GM23338 (cell line): ENCODE data around the gene WWP2. TPM values are rescaled to one million over a fixed set of nuclear protein-coding genes. Genes with fewer than 3 reads are reported as not detected.
"Not testable (repeated sequence)": the region's sequence is repeated elsewhere in the genome, so short reads cannot be mapped to it uniquely, and the experiment has no call there.

Experiments
- ATAC-seq: fragments of 200-7000 bp; cut with Tn5 transposase; 3 replicates; pipeline ENCODE4 v1.9.1; 2020
- DNase-seq: peaks from one replicate; pipeline ENCODE4 v3.0.0-alpha.2; 2015; ENCODE audit warnings: low spot score
- H2AFZ ChIP-seq: fragments of 200-600 bp; sonication (generic); 2 replicates; pipeline ENCODE4 v1.8.0; 2016; ENCODE audit warnings: antibody characterized with exemption, mild to moderate bottlenecking, moderate library complexity
- H3F3A ChIP-seq: fragments of 200-600 bp; sonication (generic); replicated peaks from 2 replicates; pipeline ENCODE4 v1.8.0; 2017; ENCODE audit warnings: antibody characterized with exemption, mixed run types, low read depth
- H3K27ac ChIP-seq: fragments of 200-600 bp; sonication (generic); 2 replicates; pipeline ENCODE4 v1.6.1; 2016; ENCODE audit warnings: low read depth
- H3K27me3 ChIP-seq: fragments of 200-600 bp; sonication (generic); 2 replicates; pipeline ENCODE4 v1.8.0; 2016; ENCODE audit warnings: mild to moderate bottlenecking, mixed run types, moderate library complexity; ENCODE audit not compliant: insufficient read depth
- H3K36me3 ChIP-seq: fragments of 200-600 bp; sonication (generic); 2 replicates; pipeline ENCODE4 v1.8.0; 2016; ENCODE audit warnings: mild to moderate bottlenecking; ENCODE audit not compliant: insufficient read depth
- H3K4me1 ChIP-seq: fragments of 200-600 bp; sonication (generic); 2 replicates; pipeline ENCODE4 v1.8.0; 2016; ENCODE audit warnings: mild to moderate bottlenecking, moderate library complexity; ENCODE audit not compliant: insufficient read depth
- H3K4me2 ChIP-seq: fragments of 200-600 bp; sonication (generic); 2 replicates; pipeline ENCODE4 v1.7.1; 2017; ENCODE audit warnings: mixed run types
- H3K4me3 ChIP-seq: fragments of 200-600 bp; sonication (generic); 2 replicates; pipeline ENCODE4 v1.6.1; 2016; ENCODE audit warnings: mixed run types
- H3K79me2 ChIP-seq: fragments of 200-600 bp; sonication (generic); replicated peaks from 2 replicates; pipeline ENCODE4 v1.8.0; 2017; ENCODE audit warnings: mild to moderate bottlenecking; ENCODE audit not compliant: insufficient read depth
- H3K9me2 ChIP-seq: fragments of 200-600 bp; sonication (generic); 2 replicates; pipeline ENCODE4 v1.8.0; 2017; ENCODE audit not compliant: insufficient read depth
- H4K20me1 ChIP-seq: fragments of 200-600 bp; sonication (generic); replicated peaks from 2 replicates; pipeline ENCODE4 v1.8.0; 2017; ENCODE audit warnings: mild to moderate bottlenecking; ENCODE audit not compliant: insufficient read depth
- H3K27ac Mint-ChIP-seq: 2 replicates; pipeline ENCODE4 v1.8.0; 2020; ENCODE audit warnings: inconsistent platforms, mild to moderate bottlenecking, moderate library complexity, mixed read lengths
- H3K27me3 Mint-ChIP-seq: 3 replicates; pipeline ENCODE4 v1.8.0; 2022; ENCODE audit warnings: low read depth, mild to moderate bottlenecking, moderate library complexity, mixed read lengths, inconsistent platforms; ENCODE audit not compliant: insufficient read depth, poor library complexity
- H3K36me3 Mint-ChIP-seq: 3 replicates; pipeline ENCODE4 v1.8.0; 2021; ENCODE audit warnings: low read depth, mild to moderate bottlenecking, inconsistent platforms, moderate library complexity, mixed read lengths
- H3K4me1 Mint-ChIP-seq: 3 replicates; pipeline ENCODE4 v1.8.0; 2020; ENCODE audit warnings: mild to moderate bottlenecking, inconsistent platforms, mixed read lengths
- H3K4me3 Mint-ChIP-seq: 3 replicates; pipeline ENCODE4 v1.8.0; 2021; ENCODE audit warnings: moderate library complexity, mild to moderate bottlenecking, inconsistent platforms, mixed read lengths
- H3K9me3 Mint-ChIP-seq: 3 replicates; pipeline ENCODE4 v1.8.0; 2020; ENCODE audit warnings: moderate library complexity, mild to moderate bottlenecking, inconsistent platforms, mixed read lengths
- CREB1 ChIP-seq: fragments of 250-450 bp; sonication (Bioruptor Pico); IDR thresholded peaks from 2 replicates; pipeline ENCODE4 v1.5.0; 2020; ENCODE audit warnings: low read depth, mild to moderate bottlenecking, moderate library complexity
- ETS1 ChIP-seq: IDR thresholded peaks from 2 replicates; pipeline ENCODE4 v1.6.1; 2016; ENCODE audit warnings: antibody characterized with exemption
- EZH2 ChIP-seq: fragments of 200-600 bp; sonication (generic); IDR thresholded peaks from one replicate; pipeline ENCODE4 v1.8.0; 2017; ENCODE audit warnings: antibody characterized with exemption, mild to moderate bottlenecking, low read depth; ENCODE audit not compliant: unreplicated experiment
- EZH2phosphoT487 ChIP-seq: fragments of 200-600 bp; sonication (generic); IDR thresholded peaks from one replicate; pipeline ENCODE4 v1.8.1; 2018; ENCODE audit warnings: antibody characterized with exemption; ENCODE audit not compliant: unreplicated experiment
- REST ChIP-seq: IDR thresholded peaks from one replicate; pipeline ENCODE4 v1.6.1; 2018; ENCODE audit warnings: antibody characterized with exemption; ENCODE audit not compliant: unreplicated experiment
- STAT1 ChIP-seq: IDR thresholded peaks from one replicate; pipeline ENCODE4 v1.6.1; 2016; ENCODE audit warnings: antibody characterized with exemption; ENCODE audit not compliant: unreplicated experiment
- ZNF114 ChIP-seq: fragments of 250-450 bp; sonication (Bioruptor Pico); IDR thresholded peaks from 2 replicates; pipeline ENCODE4 v1.5.0; 2020; ENCODE audit warnings: mild to moderate bottlenecking, moderate library complexity
- ZNF331 ChIP-seq: fragments of 250-450 bp; sonication (Bioruptor Pico); IDR thresholded peaks from 2 replicates; pipeline ENCODE4 v1.5.0; 2020; ENCODE audit warnings: low read depth, mild to moderate bottlenecking, moderate library complexity
- ZNF462 ChIP-seq: fragments of 250-450 bp; sonication (Bioruptor Pico); IDR thresholded peaks from 2 replicates; pipeline ENCODE4 v1.5.0; 2020; ENCODE audit warnings: mild to moderate bottlenecking, moderate library complexity
- polyA plus RNA-seq: library from polyadenylated mRNA; unstranded; fragments of >200 nt; fragmentation: Nextera tagmentation; extraction: Ambion mirVana; gene quantifications from 2 replicates; pipeline ENCODE4 v1.2.1, GENCODE V29; 2016
- total RNA-seq: library from RNA; depleted of rRNA; stranded (reverse); fragments of >200 nt; shearing (Covaris generic); gene quantifications from 2 replicates; pipeline ENCODE4 v1.2.3, GENCODE V29; 2014

Gene WWP2
- total and polyA plus RNA-seq, 2 experiments from 2014 or later: 12.3 to 35.5 TPM

DNA sequence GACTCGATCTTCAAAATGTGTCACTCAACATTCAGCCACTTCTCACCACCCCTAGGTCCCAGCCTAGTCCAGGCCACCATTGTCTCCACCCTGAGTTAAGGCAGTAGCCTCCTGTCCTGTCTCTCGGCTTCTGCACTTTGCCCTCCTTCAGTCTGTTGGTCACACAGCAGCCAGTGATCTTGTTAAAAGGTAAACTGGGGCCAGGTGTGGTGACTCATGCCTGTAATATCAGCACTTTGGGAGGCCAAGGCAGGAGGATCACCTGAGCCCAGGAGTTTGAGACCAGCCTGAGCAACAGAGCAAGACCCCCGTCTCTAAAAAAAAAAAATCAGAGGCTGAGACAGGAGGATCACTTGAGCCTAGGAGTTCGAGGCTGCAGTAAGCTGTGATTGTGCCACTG lies 25.8 kb downstream of the WWP2 start (continued):
- no peak for TF ChIP-seq ZNF462
- no peak for TF ChIP-seq ZNF331 (CRISPR knock-in tag)
- TF ChIP-seq CREB1 (CRISPR knock-in tag): no peak
- no peak for TF ChIP-seq STAT1
- TF ChIP-seq ZNF114 (CRISPR knock-in tag): no peak
- TF ChIP-seq ETS1: no peak
- TF ChIP-seq REST: no peak
- TF ChIP-seq EZH2: no peak
- TF ChIP-seq EZH2phosphoT487: no peak

- H3K4me1 ChIP-seq, H3K27ac Mint-ChIP-seq, H3K9me2 ChIP-seq, H4K20me1 ChIP-seq, H3K36me3 ChIP-seq, H3K27me3 Mint-ChIP-seq, H3F3A ChIP-seq, H2AFZ ChIP-seq, H3K4me1 Mint-ChIP-seq, H3K4me2 ChIP-seq, H3K27me3 ChIP-seq, H3K4me3 Mint-ChIP-seq, DNase-seq, H3K9me3 Mint-ChIP-seq, H3K4me3 ChIP-seq, H3K79me2 ChIP-seq, ATAC-seq: not testable (repeated sequence)
- H3K36me3 Mint-ChIP-seq: peaks cover 17% of the 10 kb centered on the region
- 0 out of 2 replicates have a peak overlapping the region, but pooled peaks have one; percentile 9 for H3K27ac ChIP-seq
These were observed 29.3 kb downstream of the WWP2 start for GRCh38 chr16:69791391-69791847.
